ENCODE measurements around the gene PPIL1.

Gene PPIL1

GRCh38 chr6:36852481-36853147 is 22.0 kb downstream of the PPIL1 start:
- 0 out of 2 replicates have a peak, but pooled peaks cover 4% of the 10 kb centered on the region for H4K20me1 ChIP-seq (ENCODE audit: low read depth, low read length)
- H3K79me2 ChIP-seq (ENCODE audit: insufficient read depth, low read length): peaks cover 10% of the 10 kb centered on the region; the same call in 1 of the 2 replicates
- H3K4me2 ChIP-seq (ENCODE audit: low read depth, low read length, poor library complexity, severe bottlenecking): no peak overlapping the region
- H3K9me3 ChIP-seq (ENCODE audit: insufficient read depth, low read length): no peaks in the 10 kb centered on the region
- no peak overlapping the region for H3K9ac ChIP-seq (ENCODE audit: low read length)
- H2AFZ ChIP-seq (ENCODE audit: low read depth, low read length, severe bottlenecking): no peak overlapping the region
- H3K4me3 ChIP-seq (ENCODE audit: insufficient read depth, low read length, poor library complexity, severe bottlenecking): no peak overlapping the region
- H3K27me3 ChIP-seq (ENCODE audit: low read length): no peaks in the 10 kb centered on the region
- TF ChIP-seq EZH2phosphoT487 (conservative IDR thresholded peaks at IDR 0.05; ENCODE audit: low read length) (no peak), CTCF (IDR thresholded peaks at IDR 0.05; ENCODE audit: insufficient read depth, low read length, poor library complexity, severe bottlenecking) (no peak)
- H3F3A ChIP-seq (ENCODE audit: insufficient read depth): no peaks in the 10 kb centered on the region
- H3K27ac ChIP-seq (ENCODE audit: low read depth, low read length): no peak overlapping the region
- H3K9me2 ChIP-seq (replicated peaks; ENCODE audit: insufficient read depth, low read length): no peaks in the 10 kb centered on the region
- peaks cover 22% of the 10 kb centered on the region for H3K36me3 ChIP-seq (ENCODE audit: low read length)

- H3K9me2 ChIP-seq (replicated peaks; ENCODE audit: insufficient read depth, low read length): no peaks in the 10 kb centered on the region
- H3K9me3 ChIP-seq (ENCODE audit: insufficient read depth, low read length): no peaks in the 10 kb centered on the region
- no peak for TF ChIP-seq EZH2phosphoT487 (conservative IDR thresholded peaks at IDR 0.05; ENCODE audit: low read length)
- TF ChIP-seq CTCF (IDR thresholded peaks at IDR 0.05; ENCODE audit: insufficient read depth, low read length, poor library complexity, severe bottlenecking): no peak
- H2AFZ ChIP-seq (ENCODE audit: low read depth, low read length, severe bottlenecking): no peak overlapping the region
- no peak overlapping the region for H3K27ac ChIP-seq (ENCODE audit: low read depth, low read length)
- 0 out of 2 replicates have a peak, but pooled peaks cover under 1% of the 10 kb centered on the region for H3K79me2 ChIP-seq (ENCODE audit: insufficient read depth, low read length)
- H4K20me1 ChIP-seq (ENCODE audit: low read depth, low read length): no peaks in the 10 kb centered on the region
- H3K4me2 ChIP-seq (ENCODE audit: low read depth, low read length, poor library complexity, severe bottlenecking): no peak overlapping the region
- H3K27me3 ChIP-seq (ENCODE audit: low read length): no peaks in the 10 kb centered on the region
- H3K4me3 ChIP-seq (ENCODE audit: insufficient read depth, low read length, poor library complexity, severe bottlenecking): no peak overlapping the region
- no peaks in the 10 kb centered on the region for H3F3A ChIP-seq (ENCODE audit: insufficient read depth)
- no peak overlapping the region for H3K9ac ChIP-seq (ENCODE audit: low read length)
- H3K36me3 ChIP-seq (ENCODE audit: low read length): peaks cover 16% of the 10 kb centered on the region
Measured at GRCh38 chr6:36851626-36852025, 23.0 kb downstream of the PPIL1 start.

- Histone ChIP-seq H3K36me3 (ENCODE audit: low read length) (peaks cover 12% of the 10 kb centered on the region), H3K27ac (ENCODE audit: low read depth, low read length) (no peak overlapping the region), H3K27me3 (ENCODE audit: low read length) (no peaks in the 10 kb centered on the region), H3K4me3 (ENCODE audit: insufficient read depth, low read length, poor library complexity, severe bottlenecking) (no peak overlapping the region), H4K20me1 (ENCODE audit: low read depth, low read length) (no peaks in the 10 kb centered on the region), H3K9ac (ENCODE audit: low read length) (no peak overlapping the region), H3F3A (ENCODE audit: insufficient read depth) (no peaks in the 10 kb centered on the region), H3K9me3 (ENCODE audit: insufficient read depth, low read length) (no peaks in the 10 kb centered on the region), H3K9me2 (replicated peaks; ENCODE audit: insufficient read depth, low read length) (no peaks in the 10 kb centered on the region), H3K79me2 (ENCODE audit: insufficient read depth, low read length) (no peaks in the 10 kb centered on the region), H3K4me2 (ENCODE audit: low read depth, low read length, poor library complexity, severe bottlenecking) (no peak overlapping the region), H2AFZ (ENCODE audit: low read depth, low read length, severe bottlenecking) (no peak overlapping the region)
- TF ChIP-seq EZH2phosphoT487 (conservative IDR thresholded peaks at IDR 0.05; ENCODE audit: low read length): no peak
- peak; percentile 97 for TF ChIP-seq CTCF (IDR thresholded peaks at IDR 0.05; ENCODE audit: insufficient read depth, low read length, poor library complexity, severe bottlenecking)
Measured at GRCh38 chr6:36851149-36851614, 23.4 kb downstream of the PPIL1 start.
